ENCODE data around the gene MAN2B2.

The MAN2B2 gene

GRCh38 chr4:6549890-6550620 is 24.9 kb upstream of the MAN2B2 start:
- TF ChIP-seq CTCF (IDR thresholded peaks at IDR 0.05; ENCODE audit: low read depth, low read length, missing control alignments): no peak
- DNase-seq (ENCODE audit: extremely low read depth, low read depth): no peak

DNA sequence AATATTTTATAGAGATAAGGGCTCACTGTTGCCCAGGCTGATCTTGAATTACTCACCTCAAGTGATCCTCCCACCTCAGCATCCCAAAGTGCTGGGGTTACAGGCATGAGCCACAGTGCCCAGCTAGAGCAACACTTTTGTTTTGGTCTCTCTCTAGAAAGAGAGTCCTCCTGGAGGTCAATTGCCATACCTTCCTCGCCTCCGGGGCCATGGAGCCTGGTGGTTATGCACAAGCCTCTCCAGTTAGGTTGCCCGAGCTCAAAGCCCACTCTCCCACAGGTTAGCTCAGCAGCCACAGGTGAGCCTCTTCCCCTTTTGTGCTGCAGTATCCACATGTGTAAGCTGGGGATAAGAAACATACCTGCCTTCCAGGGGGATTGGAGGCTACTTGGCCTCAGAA is 24.2 kb upstream of the MAN2B2 start:
- TF ChIP-seq CTCF (IDR thresholded peaks at IDR 0.05; ENCODE audit: low read depth, low read length, missing control alignments): no peak
- H3K4me3 ChIP-seq (replicated peaks; ENCODE audit: low read depth, low read length): no peak overlapping the region
- no peak for DNase-seq (ENCODE audit: extremely low read depth, low read depth)

More at GRCh38 chr4:6549890-6550620, 24.9 kb upstream of the MAN2B2 start:
- no peak overlapping the region for H3K4me3 ChIP-seq (replicated peaks; ENCODE audit: low read depth, low read length)

DNA sequence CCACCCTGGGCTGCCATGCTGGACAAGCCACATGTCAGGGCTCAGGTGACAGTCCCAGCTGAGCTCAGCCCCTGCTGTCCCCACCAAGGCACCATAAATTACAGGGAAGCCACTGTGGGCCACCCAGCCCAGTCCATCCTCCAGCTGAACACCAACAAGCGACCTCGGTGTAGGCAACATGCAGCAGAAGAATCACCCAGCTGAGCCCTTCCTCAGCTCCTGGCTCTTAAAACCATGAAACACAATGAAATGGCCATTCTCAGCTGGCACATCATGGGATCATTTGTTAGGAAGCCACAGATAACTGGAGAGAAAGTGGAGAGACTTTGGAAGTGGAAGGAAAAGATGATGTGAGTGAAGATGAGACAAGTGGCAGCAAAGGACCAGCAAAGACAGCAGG is 23.3 kb upstream of the MAN2B2 start:
- DNase-seq (ENCODE audit: extremely low read depth, low read depth): no peak
- TF ChIP-seq CTCF (IDR thresholded peaks at IDR 0.05; ENCODE audit: low read depth, low read length, missing control alignments): no peak
- no peak overlapping the region for H3K4me3 ChIP-seq (replicated peaks; ENCODE audit: low read depth, low read length)

GRCh38 chr4:6555519-6555918 is 19.5 kb upstream of the MAN2B2 start:
- H3K4me3 ChIP-seq (replicated peaks; ENCODE audit: low read depth, low read length): no peak overlapping the region
- no peak for DNase-seq (ENCODE audit: extremely low read depth, low read depth)
- TF ChIP-seq CTCF (IDR thresholded peaks at IDR 0.05; ENCODE audit: low read depth, low read length, missing control alignments): no peak

- no peak for TF ChIP-seq CTCF (IDR thresholded peaks at IDR 0.05; ENCODE audit: low read depth, low read length, missing control alignments)
- DNase-seq (ENCODE audit: extremely low read depth, low read depth): no peak
- no peak overlapping the region for H3K4me3 ChIP-seq (replicated peaks; ENCODE audit: low read depth, low read length)
These were observed 18.7 kb upstream of the MAN2B2 start for GRCh38 chr4:6556263-6556662.

DNA sequence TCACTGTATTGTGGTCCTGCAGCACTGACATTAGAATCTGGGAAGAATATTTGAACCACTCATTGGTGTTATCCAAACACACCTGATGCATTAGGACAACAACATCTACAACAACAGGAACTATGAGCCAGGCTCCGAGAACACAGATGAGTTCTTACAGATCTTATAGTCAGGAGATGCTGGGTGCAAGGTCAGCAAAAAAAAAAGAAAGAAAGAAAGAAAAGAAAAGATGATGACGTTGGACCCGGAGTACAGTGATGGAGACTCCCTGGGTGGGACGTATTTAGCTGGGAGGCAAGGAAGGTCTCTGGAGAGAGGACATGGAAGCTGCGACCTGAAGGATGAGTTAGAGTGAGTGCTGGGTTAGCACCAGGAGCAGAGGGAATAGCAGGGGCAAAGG is 17.8 kb upstream of the MAN2B2 start:
- H3K4me3 ChIP-seq (replicated peaks; ENCODE audit: low read depth, low read length): no peak overlapping the region
- DNase-seq (ENCODE audit: extremely low read depth, low read depth): no peak
- TF ChIP-seq CTCF (IDR thresholded peaks at IDR 0.05; ENCODE audit: low read depth, low read length, missing control alignments): no peak

DNA sequence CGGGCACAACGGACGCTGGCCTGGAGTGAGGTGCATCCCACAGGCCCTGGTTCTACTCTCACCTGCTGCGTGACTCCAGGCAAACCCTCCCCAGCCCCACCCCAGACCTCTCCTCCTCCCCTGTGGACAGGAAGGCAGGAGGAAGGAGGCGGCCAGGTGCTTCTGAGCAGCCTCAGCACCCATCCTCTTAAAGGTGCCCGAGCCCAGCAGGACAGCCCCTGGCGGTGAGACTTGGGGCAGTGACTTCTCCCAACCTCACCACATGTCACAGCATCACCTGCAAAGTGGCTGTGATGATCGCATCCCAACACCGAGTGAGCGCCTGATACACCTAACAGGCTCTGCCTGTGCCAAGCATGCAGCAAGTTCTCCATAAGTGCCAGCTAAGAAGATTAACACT is 17.1 kb upstream of the MAN2B2 start:
- DNase-seq (ENCODE audit: extremely low read depth, low read depth): no peak
- TF ChIP-seq CTCF (IDR thresholded peaks at IDR 0.05; ENCODE audit: low read depth, low read length, missing control alignments): no peak

More for the DNA sequence above, 17.1 kb upstream of the MAN2B2 start:
- no peak overlapping the region for H3K4me3 ChIP-seq (replicated peaks; ENCODE audit: low read depth, low read length)
